Esophagus squamous epithelium (tissue), 4 donors: ENCODE measurements around the gene B3GALT5.

Source experiments
- CTCF ChIP-seq, 6 experiments: fragments of 450-650 bp in 4 of 6; fragments of 200-600 bp in 2 of 6; sonication (generic) in 2 of 6; IDR thresholded peaks; one replicate each; pipeline ENCODE4 v1.5.1; 2016 to 2019; ENCODE audit warnings: antibody characterized with exemption in 6 of 6, mild to moderate bottlenecking in 4 of 6, moderate library complexity in 4 of 6
- POLR2A ChIP-seq, 4 donors: fragments of 450-650 bp; IDR thresholded peaks; one replicate each; pipeline ENCODE4 v1.6.1; 2017; ENCODE audit warnings: antibody characterized with exemption in 4 of 4, mild to moderate bottlenecking in 4 of 4, moderate library complexity in 3 of 4

DNA sequence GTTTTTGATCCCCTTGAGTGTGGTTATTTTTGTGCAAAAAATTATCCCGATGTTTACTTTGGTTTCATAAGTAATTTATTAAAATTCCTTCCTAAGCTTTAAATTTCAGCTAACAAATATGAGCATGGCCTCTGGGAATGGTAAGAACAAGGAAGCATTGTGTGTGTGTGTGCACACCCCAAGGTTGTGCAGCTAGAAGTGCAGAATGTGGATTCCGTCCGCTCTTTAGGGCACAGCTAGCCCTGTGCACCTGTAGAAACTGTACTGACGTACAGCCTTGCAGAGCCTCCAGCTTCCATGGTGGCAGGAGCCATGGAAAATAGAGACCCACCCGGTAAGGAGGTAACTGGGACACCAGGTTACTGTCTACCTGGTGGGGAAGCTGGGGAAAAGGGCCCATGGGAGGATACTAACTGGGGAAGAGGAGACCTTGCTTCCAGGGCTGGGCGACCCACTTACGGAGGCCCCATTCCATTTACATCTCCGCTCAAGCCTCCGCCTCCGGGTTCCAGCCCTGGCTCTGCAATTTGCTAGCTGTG lies 54.7 kb downstream of the B3GALT5 start:
- TF ChIP-seq POLR2A (IDR thresholded peaks at IDR 0.05) = no peak
- TF ChIP-seq CTCF (IDR thresholded peaks at IDR 0.05) = no peak
